T-helper 17 cell (primary cell): ENCODE results near the gene BCAR1. TPM values are rescaled to one million over a fixed set of nuclear protein-coding genes. Genes with fewer than 3 reads are reported as not detected.
"Not testable (repeated sequence)": the region's sequence is repeated elsewhere in the genome, so short reads cannot be mapped to it uniquely, and the experiment has no call there.

ENCODE experiments used
- ATAC-seq: fragments of 150-1000 bp; cut with Tn5 transposase; 2 replicates; pipeline ENCODE4 v1.10.0; 2021; ENCODE audit warnings: mild to moderate bottlenecking, moderate library complexity
- DNase-seq, 3 donors: peaks; one replicate each; pipeline versions ENCODE4 v3.0.0 to v3.0.0-alpha.2; 2020 to 2021
- H3K9me3 ChIP-seq: one replicate; pipeline ENCODE4 v1.7.0; 2013; ENCODE audit warnings: low read length, mild to moderate bottlenecking; ENCODE audit not compliant: control insufficient read depth, poor library complexity, severe bottlenecking
- H3K27ac Mint-ChIP-seq: one replicate; pipeline ENCODE4 v1.8.0; 2022; ENCODE audit warnings: mild to moderate bottlenecking, moderate library complexity, mixed read lengths
- H3K27me3 Mint-ChIP-seq: one replicate; pipeline ENCODE4 v1.8.0; 2022; ENCODE audit warnings: mixed read lengths
- H3K36me3 Mint-ChIP-seq: one replicate; pipeline ENCODE4 v1.8.0; 2022; ENCODE audit warnings: low read depth, mixed read lengths
- H3K4me1 Mint-ChIP-seq: one replicate; pipeline ENCODE4 v1.8.0; 2022; ENCODE audit warnings: mild to moderate bottlenecking, mixed read lengths
- H3K4me3 Mint-ChIP-seq: one replicate; pipeline ENCODE4 v1.8.0; 2022; ENCODE audit warnings: mild to moderate bottlenecking, moderate library complexity, mixed read lengths
- total RNA-seq, 4 donors: library from RNA in 2 of 4; stranded (reverse) in 2 of 4; gene quantifications; one replicate each; pipeline ENCODE4 v1.2.3 and lab custom pipeline; 2022 to 2026

The BCAR1 gene
- total RNA-seq, 2 donors from 2014 or later: 0.50 TPM; not detected in 1

DNA sequence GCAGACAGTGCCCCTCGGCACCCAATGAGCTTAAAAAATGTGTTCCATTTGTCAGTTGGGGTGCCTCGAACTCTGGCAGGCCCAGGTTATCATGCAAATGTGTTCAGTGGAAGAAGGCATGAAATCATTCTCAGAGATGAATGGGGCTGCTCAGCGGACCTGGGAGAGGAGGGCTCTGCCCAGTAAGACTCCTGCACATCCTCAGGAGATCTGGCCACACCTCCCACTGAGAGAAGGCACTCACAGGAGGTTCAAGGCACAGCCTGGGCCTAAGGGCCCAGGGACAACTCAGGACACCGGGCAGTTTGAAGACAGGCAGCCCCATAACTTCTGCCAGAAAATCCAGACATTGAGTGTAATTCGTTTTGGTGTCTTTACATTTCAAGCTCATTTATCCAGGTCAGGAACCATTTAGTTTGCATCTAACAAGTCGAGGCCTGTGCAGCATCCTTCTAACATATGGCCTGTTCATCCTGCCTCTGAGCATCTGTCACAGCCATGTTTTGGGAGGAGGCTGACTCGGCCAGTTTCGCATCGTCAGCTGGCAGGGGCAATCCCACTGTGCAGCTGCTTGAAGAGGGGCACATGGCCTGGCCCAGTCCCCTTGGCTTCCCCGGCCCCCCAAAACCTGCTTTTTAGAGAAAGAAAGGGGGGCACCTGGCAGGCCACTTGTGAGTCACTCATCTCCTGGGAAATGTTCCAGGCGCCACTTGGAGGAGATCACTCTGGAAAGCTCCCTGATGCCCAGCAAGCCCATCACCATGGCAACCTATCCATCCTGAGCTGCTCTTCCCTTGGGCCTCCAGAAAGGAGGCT is 31.2 kb upstream of the BCAR1 start:
- no peak for DNase-seq
- peaks cover 2% of the 10 kb centered on the region for H3K4me1 Mint-ChIP-seq
- H3K27me3 Mint-ChIP-seq: peaks cover 41% of the 10 kb centered on the region

GRCh38 chr16:75281826-75282225 is 30.4 kb upstream of the BCAR1 start:
- ATAC-seq: no peak
- no peak for DNase-seq
- H3K27me3 Mint-ChIP-seq: peaks cover 39% of the 10 kb centered on the region
- H3K4me3 Mint-ChIP-seq: no peak overlapping the region
- H3K9me3 ChIP-seq: no peaks in the 10 kb centered on the region
- H3K27ac Mint-ChIP-seq: peak overlapping the region; percentile 21
- peaks cover 2% of the 10 kb centered on the region for H3K4me1 Mint-ChIP-seq
- no peaks in the 10 kb centered on the region for H3K36me3 Mint-ChIP-seq

More for the DNA sequence above, 31.2 kb upstream of the BCAR1 start:
- H3K36me3 Mint-ChIP-seq: no peaks in the 10 kb centered on the region
- no peak overlapping the region for H3K4me3 Mint-ChIP-seq
- no peak overlapping the region for H3K27ac Mint-ChIP-seq
- H3K9me3 ChIP-seq: no peaks in the 10 kb centered on the region
- no peak for ATAC-seq

- not testable (repeated sequence) for H3K4me1 Mint-ChIP-seq, DNase-seq, H3K36me3 Mint-ChIP-seq, H3K4me3 Mint-ChIP-seq, ATAC-seq, H3K9me3 ChIP-seq, H3K27ac Mint-ChIP-seq
- peaks cover 39% of the 10 kb centered on the region for H3K27me3 Mint-ChIP-seq
Measured at GRCh38 chr16:75281009-75281408, 29.6 kb upstream of the BCAR1 start.

GRCh38 chr16:75280331-75280804 is 28.9 kb upstream of the BCAR1 start:
- H3K27ac Mint-ChIP-seq: no peak overlapping the region
- no peak overlapping the region for H3K4me3 Mint-ChIP-seq
- no peaks in the 10 kb centered on the region for H3K36me3 Mint-ChIP-seq
- no peak for DNase-seq
- H3K9me3 ChIP-seq: no peaks in the 10 kb centered on the region
- H3K27me3 Mint-ChIP-seq: peaks cover 39% of the 10 kb centered on the region
- H3K4me1 Mint-ChIP-seq: peaks cover 2% of the 10 kb centered on the region
- ATAC-seq: no peak

- Mint-ChIP-seq H3K4me1 (peaks cover 8% of the 10 kb centered on the region), H3K27ac (no peak overlapping the region), H3K27me3 (peaks cover 39% of the 10 kb centered on the region), H3K4me3 (no peak overlapping the region), H3K36me3 (no peaks in the 10 kb centered on the region)
- no peak for ATAC-seq
- no peak for DNase-seq
- no peaks in the 10 kb centered on the region for H3K9me3 ChIP-seq
Measured at GRCh38 chr16:75279305-75279704, 27.9 kb upstream of the BCAR1 start.

DNA sequence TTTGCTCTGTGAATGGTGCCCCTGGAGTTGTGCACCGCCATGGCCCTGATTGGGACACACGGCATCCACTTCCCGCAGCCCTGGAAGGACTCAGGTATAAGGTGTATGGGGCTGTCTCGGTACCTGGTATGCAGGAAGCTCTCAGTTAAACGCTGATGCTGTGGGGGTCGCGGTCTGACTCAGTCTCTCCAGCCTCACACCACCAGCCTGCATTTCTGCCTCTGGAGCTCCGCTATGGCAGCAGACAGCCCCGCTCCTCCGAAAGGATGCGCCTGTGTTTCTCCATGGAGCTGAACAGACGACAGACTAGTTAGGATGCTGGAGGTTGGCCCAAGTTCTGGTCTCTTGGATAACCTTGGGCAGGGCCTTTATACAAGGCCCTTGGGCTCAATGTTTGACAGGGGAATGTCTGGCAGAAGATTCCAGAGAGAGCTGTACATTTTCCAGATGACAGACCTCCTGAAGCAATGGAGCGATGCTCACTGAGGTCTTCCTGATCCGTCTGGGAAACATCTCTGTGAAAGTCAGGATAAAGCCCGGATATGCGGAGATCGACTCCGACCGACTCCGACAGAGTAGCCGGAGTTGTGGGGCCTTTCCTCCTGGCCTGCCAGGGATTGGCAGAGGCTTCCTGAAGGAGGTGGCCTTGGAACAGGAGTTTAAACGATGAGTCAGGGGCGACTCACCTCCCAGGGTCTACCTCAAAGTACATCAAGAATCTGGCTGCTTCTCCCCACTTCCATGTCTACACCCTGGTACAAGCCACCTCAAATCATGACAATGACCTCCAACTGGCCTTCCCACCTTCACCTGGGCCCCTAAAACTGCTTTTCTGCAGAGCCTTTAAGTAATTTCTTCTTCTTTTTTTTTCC is 21.9 kb upstream of the BCAR1 start:
- no peaks in the 10 kb centered on the region for H3K36me3 Mint-ChIP-seq
- peaks cover 22% of the 10 kb centered on the region for H3K27me3 Mint-ChIP-seq
- ATAC-seq (no peak), DNase-seq (no peak)
- no peak overlapping the region for H3K27ac Mint-ChIP-seq
- H3K4me1 Mint-ChIP-seq: peaks cover 6% of the 10 kb centered on the region
- H3K4me3 Mint-ChIP-seq: no peak overlapping the region
- H3K9me3 ChIP-seq: no peaks in the 10 kb centered on the region

GRCh38 chr16:75272629-75273028 is 21.2 kb upstream of the BCAR1 start:
- H3K36me3 Mint-ChIP-seq, H3K4me1 Mint-ChIP-seq, H3K4me3 Mint-ChIP-seq, H3K27ac Mint-ChIP-seq, H3K9me3 ChIP-seq, ATAC-seq, DNase-seq: not testable (repeated sequence)
- H3K27me3 Mint-ChIP-seq: peaks cover 18% of the 10 kb centered on the region

DNA sequence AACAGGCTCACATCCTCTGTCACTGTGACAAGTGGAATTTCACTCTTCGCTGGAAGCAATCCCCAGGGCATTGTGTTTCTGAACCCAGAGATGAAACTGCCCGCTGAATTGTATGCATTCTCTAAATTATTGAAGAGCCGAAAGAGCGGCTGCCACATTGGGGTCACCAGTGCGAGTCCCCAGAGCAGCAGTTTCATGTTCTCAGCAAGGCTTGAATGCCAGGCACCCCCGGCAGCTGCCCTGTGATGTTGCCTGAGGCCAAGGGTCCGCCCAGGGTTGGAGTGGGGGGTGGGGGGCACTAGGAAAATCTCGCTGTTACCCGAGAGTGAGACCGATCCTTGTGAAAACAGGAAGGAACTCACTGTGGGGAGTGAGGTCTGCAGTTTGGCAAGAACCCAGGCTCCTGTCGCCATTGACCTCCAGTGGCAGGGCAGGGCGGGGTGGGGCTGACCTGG is 20.7 kb upstream of the BCAR1 start:
- no peak for DNase-seq
- H3K9me3 ChIP-seq: no peaks in the 10 kb centered on the region
- Mint-ChIP-seq H3K4me1 (peaks cover 6% of the 10 kb centered on the region), H3K27me3 (peaks cover 14% of the 10 kb centered on the region), H3K27ac (no peak overlapping the region), H3K4me3 (no peak overlapping the region), H3K36me3 (no peaks in the 10 kb centered on the region)
- no peak for ATAC-seq

- ATAC-seq (no peak), DNase-seq (no peak)
- Mint-ChIP-seq H3K27ac (no peak overlapping the region), H3K4me1 (peaks cover 7% of the 10 kb centered on the region), H3K27me3 (peaks cover 18% of the 10 kb centered on the region), H3K36me3 (peaks cover under 1% of the 10 kb centered on the region), H3K4me3 (no peak overlapping the region)
- H3K9me3 ChIP-seq: no peaks in the 10 kb centered on the region
Measured at GRCh38 chr16:75271441-75272096, 20.1 kb upstream of the BCAR1 start.

GRCh38 chr16:75269358-75269757 is 17.9 kb upstream of the BCAR1 start:
- not testable (repeated sequence) for DNase-seq, ATAC-seq, H3K4me3 Mint-ChIP-seq, H3K9me3 ChIP-seq, H3K27ac Mint-ChIP-seq, H3K36me3 Mint-ChIP-seq, H3K4me1 Mint-ChIP-seq
- H3K27me3 Mint-ChIP-seq: peaks cover 27% of the 10 kb centered on the region

DNA sequence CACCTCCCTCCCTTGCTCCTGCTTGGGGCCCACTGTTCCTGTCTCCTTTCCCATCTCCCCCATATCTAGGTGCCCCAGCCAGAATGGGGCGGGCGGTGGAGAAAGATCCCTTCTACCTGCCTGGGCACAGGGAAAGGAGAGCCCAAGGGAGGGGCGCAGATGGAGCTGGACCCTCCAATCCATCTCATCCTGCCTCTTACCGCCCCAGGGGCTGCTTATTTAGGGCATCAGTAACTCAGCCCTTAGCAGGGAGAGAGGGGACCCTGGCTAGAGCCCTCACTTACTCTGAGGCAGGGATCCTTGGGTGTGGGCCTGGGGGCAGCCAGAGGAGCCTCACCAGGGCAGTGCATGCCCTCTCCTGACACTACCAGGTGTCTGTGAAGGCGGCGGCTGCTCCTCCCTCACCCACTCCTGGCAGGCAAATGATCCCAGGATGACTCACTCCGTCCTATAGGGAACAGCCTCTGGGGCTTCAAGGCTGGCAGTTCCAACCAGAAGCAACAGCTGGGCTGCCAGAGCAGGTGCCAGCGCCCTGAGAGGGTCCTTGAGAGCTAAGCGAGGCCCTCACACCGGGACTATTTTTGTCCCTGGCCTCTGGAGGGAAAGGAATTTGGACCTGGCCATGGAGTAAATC is 16.3 kb upstream of the BCAR1 start:
- Mint-ChIP-seq H3K4me3 (no peak overlapping the region), H3K27me3 (peaks cover 34% of the 10 kb centered on the region), H3K27ac (no peak overlapping the region), H3K36me3 (peaks cover 3% of the 10 kb centered on the region), H3K4me1 (peaks cover 6% of the 10 kb centered on the region)
- no peak for DNase-seq
- ATAC-seq: no peak
- H3K9me3 ChIP-seq: no peaks in the 10 kb centered on the region

GRCh38 chr16:75266738-75267630 is 15.6 kb upstream of the BCAR1 start:
- H3K9me3 ChIP-seq: no peaks in the 10 kb centered on the region
- peaks cover 6% of the 10 kb centered on the region for H3K4me1 Mint-ChIP-seq
- no peak for DNase-seq
- peaks cover 40% of the 10 kb centered on the region for H3K27me3 Mint-ChIP-seq
- no peak overlapping the region for H3K27ac Mint-ChIP-seq
- peak overlapping the region; percentile 89 for H3K4me3 Mint-ChIP-seq
- H3K36me3 Mint-ChIP-seq: peaks cover 3% of the 10 kb centered on the region
- no peak for ATAC-seq
